ENCODE results near the gene QDPR.
"Not testable (repeated sequence)": the region's sequence is repeated elsewhere in the genome, so short reads cannot be mapped to it uniquely, and the experiment has no call there.

QDPR gene

GRCh38 chr4:17511950-17512795, at the start of gene QDPR:
Gene QDPR, minus strand, starts transcription at chr4:17512090. Its CDS starts 36 bp downstream, at chr4:17512054.
- DNase-seq, result no peak

- no peak for DNase-seq
These were observed 49.5 kb upstream of the QDPR start for GRCh38 chr4:17561195-17561909.

- DNase-seq, result no peak
These were observed 48.3 kb upstream of the QDPR start for GRCh38 chr4:17560065-17560673.

GRCh38 chr4:17559709-17560048, 47.8 kb upstream of the QDPR start:
- no peak for DNase-seq

GRCh38 chr4:17558941-17559708, 47.2 kb upstream of the QDPR start:
- DNase-seq, result no peak

GRCh38 chr4:17557880-17558279, 46.0 kb upstream of the QDPR start:
- DNase-seq, result no peak

- no peak for DNase-seq
These were observed 44.6 kb upstream of the QDPR start for GRCh38 chr4:17556498-17556897.

- no peak for DNase-seq
These were observed 42.7 kb upstream of the QDPR start for GRCh38 chr4:17554568-17554967.

- DNase-seq, result no peak
These were observed 40.5 kb upstream of the QDPR start for GRCh38 chr4:17552427-17552826.

GRCh38 chr4:17550549-17550948, 38.7 kb upstream of the QDPR start:
- DNase-seq, result no peak

GRCh38 chr4:17546678-17547077, 34.8 kb upstream of the QDPR start:
- no peak for DNase-seq

GRCh38 chr4:17546222-17546621, 34.3 kb upstream of the QDPR start:
- DNase-seq, result no peak

GRCh38 chr4:17545374-17546140, 33.7 kb upstream of the QDPR start:
- DNase-seq, result no peak

GRCh38 chr4:17544831-17545234, 32.9 kb upstream of the QDPR start:
- peak; percentile 65 for DNase-seq

- DNase-seq, result peak; percentile 83
These were observed 32.3 kb upstream of the QDPR start for GRCh38 chr4:17544205-17544604.

GRCh38 chr4:17537060-17537459, 25.2 kb upstream of the QDPR start:
- not testable (repeated sequence) for DNase-seq

GRCh38 chr4:17535906-17536305, 24.0 kb upstream of the QDPR start:
- DNase-seq, result no peak

- no peak for DNase-seq
These were observed 23.4 kb upstream of the QDPR start for GRCh38 chr4:17535242-17535641.

GRCh38 chr4:17534705-17535104, 22.8 kb upstream of the QDPR start:
- no peak for DNase-seq

GRCh38 chr4:17531538-17532285, 19.8 kb upstream of the QDPR start:
- no peak for DNase-seq

- no peak for DNase-seq
These were observed 16.8 kb upstream of the QDPR start for GRCh38 chr4:17528551-17529165.
